Neutrophil (primary cell): ENCODE data around the gene TRIM31.

Source experiments
- H3K27ac ChIP-seq: fragments of 200-600 bp; sonication (generic); 2 replicates; pipeline ENCODE4 v1.5.1; 2016; ENCODE audit warnings: mild to moderate bottlenecking, moderate library complexity
- H3K27me3 ChIP-seq: fragments of 200-600 bp; sonication (generic); 2 replicates; pipeline ENCODE4 v1.6.0; 2016; ENCODE audit warnings: mild to moderate bottlenecking
- H3K36me3 ChIP-seq: fragments of 200-600 bp; sonication (generic); 2 replicates; pipeline ENCODE4 v1.5.1; 2017
- H3K4me1 ChIP-seq, 2 experiments: fragments of 200-600 bp in 1 of 2; sonication (generic) in 1 of 2; 1 replicate in 1 of 2; 2 replicates in 1 of 2; pipeline versions ENCODE4 v1.5.1 to v1.6.1; 2013 to 2016; ENCODE audit warnings: low read depth in 1 of 2, low read length in 1 of 2, mild to moderate bottlenecking in 1 of 2, moderate library complexity in 1 of 2; ENCODE audit not compliant: control insufficient read depth in 1 of 2, insufficient read depth in 1 of 2
- H3K4me3 ChIP-seq, 2 experiments: fragments of 200-600 bp in 1 of 2; sonication (generic) in 1 of 2; 1 replicate in 1 of 2; 2 replicates in 1 of 2; pipeline ENCODE4 v1.5.1; 2013 to 2016; ENCODE audit warnings: low read depth in 1 of 2, low read length in 1 of 2, mild to moderate bottlenecking in 1 of 2, moderate library complexity in 1 of 2
- H3K9me3 ChIP-seq: fragments of 200-600 bp; sonication (generic); 2 replicates; pipeline ENCODE4 v1.5.1; 2016
- CTCF ChIP-seq: fragments of 200-600 bp; sonication (generic); IDR thresholded peaks from 2 replicates; pipeline ENCODE4 v1.5.1; 2016; ENCODE audit warnings: antibody characterized with exemption

TRIM31 gene

DNA sequence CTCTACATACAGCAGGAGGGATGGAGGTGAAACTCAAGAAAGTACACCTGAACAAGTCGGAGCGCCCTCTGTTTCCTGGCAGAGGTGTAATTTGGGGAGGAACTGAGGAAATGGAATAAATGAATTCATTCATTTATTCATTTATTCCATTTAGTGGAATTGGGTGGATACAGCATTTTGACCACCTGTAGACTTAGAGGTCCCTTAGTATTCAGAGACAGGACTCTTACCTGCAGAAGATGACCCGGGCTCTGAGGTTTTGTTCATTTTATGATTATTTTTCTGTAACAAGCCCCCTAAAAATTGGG lies 9.1 kb downstream of the TRIM31 start:
- Histone ChIP-seq H3K27me3 (peaks cover 100% of the 10 kb centered on the region), H3K4me3 (peak overlapping the region in 1 of 2 experiments; percentile 21), H3K36me3 (no peaks in the 10 kb centered on the region), H3K4me1 (peaks cover 30 to 34% of the 10 kb centered on the region in 2 experiments), H3K9me3 (no peaks in the 10 kb centered on the region), H3K27ac (no peak overlapping the region)
- no peak for TF ChIP-seq CTCF

DNA sequence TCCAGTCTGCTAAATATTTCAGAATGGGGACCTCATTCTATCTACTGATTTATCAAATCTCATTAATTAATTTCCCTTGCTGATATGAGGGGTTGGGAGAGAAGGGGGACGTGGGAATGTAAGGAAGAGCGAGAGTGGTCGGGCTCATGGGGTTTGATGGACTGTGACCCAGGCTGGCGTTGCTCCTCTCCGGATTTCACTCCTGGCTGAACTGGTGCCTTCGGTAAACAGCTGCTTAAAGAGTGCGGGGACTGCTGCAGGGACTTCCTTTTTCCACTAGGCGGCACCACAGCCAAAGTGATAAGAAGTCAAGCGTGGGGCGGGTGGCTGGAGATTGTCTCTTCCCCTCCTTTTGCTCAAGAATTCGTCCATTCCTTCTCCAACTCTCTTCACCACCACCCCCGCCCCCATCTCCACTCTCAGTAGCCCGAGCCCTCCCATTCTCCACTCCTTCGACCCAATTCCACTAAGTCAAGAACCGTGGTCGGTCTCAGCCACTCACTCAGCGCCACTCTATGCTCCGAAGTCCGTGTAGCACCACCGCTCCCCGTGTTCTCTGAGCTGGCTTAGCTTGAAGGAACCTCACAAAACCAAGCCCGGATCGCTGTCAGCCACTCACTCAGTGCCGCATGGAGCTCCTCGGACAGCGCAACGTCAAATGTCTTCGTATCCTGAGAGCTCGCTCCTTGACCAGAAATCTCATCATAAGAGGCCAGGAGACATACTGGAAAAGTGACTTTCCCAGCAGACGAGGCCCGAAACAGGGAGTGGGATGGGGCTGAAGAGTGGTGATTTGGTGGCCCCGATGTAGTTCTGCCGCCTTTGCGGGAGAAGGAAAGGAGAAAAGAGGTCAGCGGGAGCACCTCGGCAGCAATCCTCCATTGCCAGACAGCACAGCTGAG lies 9.7 kb downstream of the TRIM31 start:
- Histone ChIP-seq H3K27ac (peak overlapping the region; percentile 23), H3K36me3 (no peaks in the 10 kb centered on the region), H3K4me3 (peak overlapping the region; percentile 21 to 66), H3K4me1 (peaks cover 30 to 34% of the 10 kb centered on the region in 2 experiments), H3K9me3 (no peaks in the 10 kb centered on the region), H3K27me3 (peaks cover 100% of the 10 kb centered on the region)
- TF ChIP-seq CTCF: peak; percentile 89

- Histone ChIP-seq H3K27ac (peak overlapping the region; percentile 23), H3K4me1 (peaks cover 30 to 34% of the 10 kb centered on the region in 2 experiments), H3K36me3 (no peaks in the 10 kb centered on the region), H3K4me3 (peak overlapping the region; percentile 59 to 66), H3K27me3 (peaks cover 100% of the 10 kb centered on the region), H3K9me3 (no peaks in the 10 kb centered on the region)
- TF ChIP-seq CTCF: no peak
These were observed 10.4 kb downstream of the TRIM31 start for GRCh38 chr6:30102414-30102969.

GRCh38 chr6:30101444-30102413 lies 11.2 kb downstream of the TRIM31 start:
- no peak overlapping the region for H3K27ac ChIP-seq
- peaks cover 30 to 34% of the 10 kb centered on the region in 2 experiments for H3K4me1 ChIP-seq
- peak overlapping the region; percentile 59 to 66 for H3K4me3 ChIP-seq
- H3K27me3 ChIP-seq: peaks cover 100% of the 10 kb centered on the region
- H3K36me3 ChIP-seq: no peaks in the 10 kb centered on the region
- peak; percentile 10 for TF ChIP-seq CTCF
- H3K9me3 ChIP-seq: no peaks in the 10 kb centered on the region
